ENCODE data around the gene SPATA13.

Gene SPATA13

GRCh38 chr13:24276306-24276705 lies 115.8 kb downstream of the SPATA13 start:
- no peak for DNase-seq (ENCODE audit: low read depth in 2 of 2, low spot score in 1 of 2)

DNA sequence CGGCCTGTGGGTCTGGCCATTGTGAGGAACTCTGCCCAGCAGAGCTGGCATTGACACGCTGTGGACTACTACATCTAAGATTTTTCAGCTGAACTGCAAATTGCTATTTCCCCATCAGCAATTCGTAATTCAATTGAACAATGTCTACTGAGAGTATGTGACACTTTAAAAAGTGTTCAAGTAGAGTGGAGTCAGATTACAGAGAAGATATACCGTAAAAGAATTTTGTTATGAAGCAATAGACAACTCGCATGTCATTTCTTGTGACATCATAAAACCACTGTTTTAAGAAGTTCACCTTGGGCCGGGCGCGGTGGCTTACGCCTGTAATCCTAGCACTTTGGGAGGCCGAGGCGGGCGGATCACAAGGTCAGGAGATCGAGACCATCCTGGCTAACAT lies 116.3 kb downstream of the SPATA13 start:
- no peak for DNase-seq (ENCODE audit: low read depth in 2 of 2, low spot score in 1 of 2)

DNA sequence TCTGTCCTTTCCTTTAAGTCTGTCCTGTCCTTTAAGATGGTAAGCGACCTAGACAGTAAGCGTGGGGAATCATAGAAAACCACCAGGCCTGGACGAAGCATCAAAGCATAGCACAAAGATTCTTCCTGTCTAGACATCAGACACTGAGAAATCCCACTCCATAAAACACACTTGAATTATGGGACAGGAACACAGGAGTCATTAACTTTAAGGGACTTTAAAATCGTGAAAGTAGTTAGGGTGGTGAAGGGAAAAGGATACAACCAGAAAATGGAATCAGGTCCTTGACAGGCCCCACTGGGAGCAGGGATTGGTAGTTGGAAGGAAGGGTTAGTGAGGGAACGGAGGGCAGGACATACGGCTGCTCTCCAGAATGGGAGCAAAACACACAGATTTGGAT lies 117.2 kb downstream of the SPATA13 start:
- DNase-seq (ENCODE audit: low read depth in 2 of 2, low spot score in 1 of 2) = no peak

- DNase-seq (ENCODE audit: low read depth in 2 of 2, low spot score in 1 of 2) = no peak
These were observed 119.0 kb downstream of the SPATA13 start for GRCh38 chr13:24279327-24280110.

- no peak for DNase-seq (ENCODE audit: low read depth in 2 of 2, low spot score in 1 of 2)
These were observed 120.2 kb downstream of the SPATA13 start for GRCh38 chr13:24280720-24281119.

DNA sequence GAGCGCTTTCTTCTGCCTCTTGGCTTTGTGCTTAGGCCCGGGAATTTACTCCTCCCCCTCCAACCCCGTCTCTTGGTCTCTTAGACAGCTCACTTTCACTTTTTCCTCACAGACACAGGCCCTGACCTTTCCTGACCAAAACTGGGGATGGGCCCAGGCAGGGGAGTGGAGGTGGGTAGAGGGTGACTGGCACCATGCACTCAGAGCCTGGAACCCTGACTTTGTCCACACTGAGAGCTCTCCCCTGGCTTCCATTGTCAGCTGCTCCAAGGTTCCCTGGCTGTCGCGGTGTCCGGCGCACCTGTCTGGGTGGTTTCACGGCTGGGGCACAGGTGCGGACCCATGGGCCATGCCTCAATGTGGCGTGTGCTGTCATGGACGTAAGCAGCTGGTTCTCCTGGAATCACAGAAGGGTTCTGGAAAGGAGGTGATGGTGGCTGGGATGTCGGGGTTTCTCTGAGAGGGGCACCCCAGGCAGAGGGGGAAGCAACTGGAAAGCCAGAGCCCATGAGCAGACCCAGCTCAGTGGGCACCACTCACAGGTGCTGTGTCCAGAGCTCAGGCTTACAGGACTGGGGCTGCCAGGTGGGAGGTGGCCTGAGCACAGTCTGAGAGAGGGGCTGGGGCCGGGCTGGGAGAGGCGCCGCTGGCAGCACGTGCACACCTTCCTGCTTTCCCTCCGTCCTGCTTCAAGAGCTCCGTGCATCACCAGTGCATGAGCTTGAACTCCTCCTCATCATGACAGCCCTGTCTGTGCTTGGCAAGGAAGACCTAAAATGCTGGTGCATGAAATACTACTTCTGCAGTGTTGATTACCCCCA lies 120.9 kb downstream of the SPATA13 start:
- DNase-seq (ENCODE audit: low read depth in 2 of 2, low spot score in 1 of 2) = no peak

- no peak for DNase-seq (ENCODE audit: low read depth in 2 of 2, low spot score in 1 of 2)
These were observed 121.7 kb downstream of the SPATA13 start for GRCh38 chr13:24282256-24282655.

DNA sequence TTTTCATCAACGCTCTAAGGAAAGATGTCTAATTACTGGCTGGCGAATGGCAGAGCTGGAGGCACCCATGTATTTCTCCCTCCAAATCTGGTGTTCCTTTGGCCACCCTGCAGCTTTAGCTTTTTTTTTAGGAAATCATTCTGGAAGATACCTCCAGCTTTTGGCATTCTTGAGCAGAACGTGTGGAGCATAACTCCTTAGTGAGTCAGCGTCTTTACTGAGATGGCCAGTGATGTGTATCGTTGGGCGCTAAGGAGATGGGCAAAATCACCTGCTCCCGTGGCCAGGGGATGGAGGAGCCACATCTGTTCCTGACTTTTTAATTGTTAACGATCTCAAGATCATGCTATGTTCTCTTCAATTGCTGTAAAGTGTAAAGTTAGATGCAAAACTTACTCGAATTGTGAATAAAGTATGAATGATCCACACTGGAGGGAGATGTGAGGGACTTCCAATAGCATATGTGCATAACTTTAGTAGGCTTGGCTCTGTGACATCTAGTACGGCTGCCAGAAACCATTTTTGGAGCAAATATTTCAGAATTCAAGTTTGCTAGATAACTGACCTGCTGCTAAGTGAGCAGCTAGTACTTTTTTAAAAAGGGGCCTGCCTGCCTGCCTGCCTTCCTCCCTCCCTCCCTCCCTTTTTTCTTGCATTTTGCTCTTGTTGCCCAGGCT lies 124.5 kb downstream of the SPATA13 start:
- DNase-seq (ENCODE audit: low read depth in 2 of 2, low spot score in 1 of 2) = no peak

DNA sequence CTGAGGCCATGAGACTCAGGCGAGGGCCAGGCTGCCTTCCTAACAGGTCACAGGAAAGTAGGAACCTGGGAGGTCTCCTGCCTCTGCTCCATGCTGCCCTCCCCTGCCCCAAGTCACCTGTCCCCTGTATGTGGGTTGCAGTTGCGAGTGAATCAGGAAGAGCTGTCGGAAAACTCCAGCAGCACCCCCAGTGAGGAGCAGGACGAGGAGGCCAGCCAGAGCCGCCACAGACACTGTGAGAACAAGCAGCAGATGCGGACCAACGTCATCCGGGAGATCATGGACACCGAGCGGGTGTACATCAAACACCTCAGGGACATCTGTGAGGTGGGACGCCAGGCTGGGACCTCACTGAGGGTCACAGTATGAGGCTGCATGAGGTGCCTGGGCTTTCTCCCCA lies 126.1 kb downstream of the SPATA13 start:
- no peak for DNase-seq (ENCODE audit: low read depth in 2 of 2, low spot score in 1 of 2)

DNA sequence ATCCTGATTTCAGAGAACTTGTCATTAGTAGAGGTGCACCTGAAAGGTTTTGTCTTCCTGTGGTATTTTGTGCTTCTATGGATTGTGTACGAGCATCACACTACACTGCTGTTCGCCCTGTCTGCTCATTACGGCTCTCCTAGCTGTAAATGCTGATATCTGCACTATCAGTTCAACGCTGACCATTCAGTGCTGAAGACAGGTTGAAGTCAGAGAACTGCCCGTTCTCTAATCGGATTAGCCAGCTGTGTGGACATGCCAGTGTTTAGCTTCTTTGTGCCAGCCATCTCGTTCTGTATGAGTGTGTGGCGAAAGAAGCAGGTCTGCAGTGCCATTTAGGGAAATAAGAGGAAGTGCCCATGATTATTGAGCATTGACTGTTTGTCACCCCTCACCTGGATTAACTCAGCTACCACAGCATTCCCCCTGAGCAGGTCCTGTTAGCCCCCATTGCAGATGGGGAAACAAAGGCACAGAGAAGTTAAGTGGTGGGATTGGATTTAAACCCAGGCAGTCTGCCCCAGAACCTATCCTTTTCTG lies 127.3 kb downstream of the SPATA13 start:
- no peak for DNase-seq (ENCODE audit: low read depth in 2 of 2, low spot score in 1 of 2)

- no peak for DNase-seq (ENCODE audit: low read depth in 2 of 2, low spot score in 1 of 2)
These were observed 128.3 kb downstream of the SPATA13 start for GRCh38 chr13:24288870-24289269.

DNA sequence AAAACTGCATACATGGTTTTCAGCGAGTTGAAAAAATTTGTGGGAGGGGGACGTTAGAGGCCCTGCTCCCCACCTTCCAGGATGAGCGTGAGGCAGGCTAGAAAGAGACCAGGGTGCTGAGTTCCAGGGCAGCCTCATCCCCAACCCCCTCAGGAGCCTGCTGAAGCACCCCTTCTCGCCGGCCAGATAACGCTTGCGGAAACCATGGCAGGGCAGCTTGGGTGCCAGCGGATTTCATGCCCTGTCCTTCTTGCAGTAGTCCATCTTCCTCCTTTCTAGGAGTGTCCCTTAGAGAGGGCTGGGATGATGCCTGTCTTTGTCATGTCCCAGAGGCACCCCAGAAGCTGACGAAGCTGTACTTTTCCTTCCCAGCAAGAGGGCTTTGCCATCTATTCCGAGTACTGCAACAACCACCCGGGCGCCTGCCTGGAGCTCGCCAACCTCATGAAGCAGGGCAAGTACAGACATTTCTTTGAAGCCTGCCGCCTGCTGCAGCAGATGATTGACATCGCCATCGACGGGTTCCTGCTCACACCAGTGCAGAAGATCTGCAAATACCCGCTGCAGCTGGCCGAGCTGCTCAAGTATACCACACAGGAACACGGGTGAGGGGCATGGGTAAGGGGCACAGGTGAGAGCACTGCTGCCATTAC lies 129.9 kb downstream of the SPATA13 start:
- no peak for DNase-seq (ENCODE audit: low read depth in 2 of 2, low spot score in 1 of 2)

DNA sequence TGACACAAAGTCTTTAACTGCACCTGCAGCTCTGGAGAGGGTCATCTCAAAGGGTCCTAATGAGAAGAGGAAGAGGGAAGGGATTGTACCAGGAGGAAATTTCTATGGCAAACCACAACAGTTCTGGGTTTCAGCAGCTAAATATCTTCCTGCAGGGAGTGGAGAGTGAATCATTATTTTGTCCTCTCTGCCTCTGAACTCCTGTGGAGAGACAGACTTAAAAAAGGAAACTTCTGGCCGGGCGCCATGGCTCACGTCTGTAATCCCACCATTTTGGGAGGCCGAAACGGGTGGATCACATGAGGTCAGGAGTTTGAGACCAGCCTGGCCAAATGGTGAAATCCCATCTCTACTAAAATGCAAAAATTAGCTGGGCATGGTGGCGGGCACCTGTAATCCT lies 132.0 kb downstream of the SPATA13 start:
- no peak for DNase-seq (ENCODE audit: low read depth in 2 of 2, low spot score in 1 of 2)

DNA sequence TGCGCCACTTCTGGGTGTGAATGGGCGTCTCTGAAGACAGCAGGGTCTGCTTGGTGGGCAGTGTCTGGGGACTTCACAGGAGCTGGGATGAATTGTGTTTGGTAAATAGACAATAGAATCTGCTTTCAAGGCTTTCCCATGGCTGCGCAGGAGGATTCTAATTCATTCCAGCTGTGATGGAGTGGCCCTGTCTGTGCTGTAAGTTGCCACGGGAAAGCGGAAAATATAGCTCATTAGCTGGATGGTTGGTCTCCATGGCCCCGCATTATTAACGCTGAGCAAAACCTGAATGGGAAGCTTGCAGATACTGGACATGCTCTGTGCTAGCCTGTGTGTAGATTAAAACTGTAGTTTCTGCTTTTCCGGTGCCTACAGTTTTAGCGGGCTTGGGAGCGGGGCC lies 133.2 kb downstream of the SPATA13 start:
- DNase-seq (ENCODE audit: low read depth in 2 of 2, low spot score in 1 of 2) = no peak

- no peak for DNase-seq (ENCODE audit: low read depth in 2 of 2, low spot score in 1 of 2)
These were observed 139.1 kb downstream of the SPATA13 start for GRCh38 chr13:24299488-24300114.

DNA sequence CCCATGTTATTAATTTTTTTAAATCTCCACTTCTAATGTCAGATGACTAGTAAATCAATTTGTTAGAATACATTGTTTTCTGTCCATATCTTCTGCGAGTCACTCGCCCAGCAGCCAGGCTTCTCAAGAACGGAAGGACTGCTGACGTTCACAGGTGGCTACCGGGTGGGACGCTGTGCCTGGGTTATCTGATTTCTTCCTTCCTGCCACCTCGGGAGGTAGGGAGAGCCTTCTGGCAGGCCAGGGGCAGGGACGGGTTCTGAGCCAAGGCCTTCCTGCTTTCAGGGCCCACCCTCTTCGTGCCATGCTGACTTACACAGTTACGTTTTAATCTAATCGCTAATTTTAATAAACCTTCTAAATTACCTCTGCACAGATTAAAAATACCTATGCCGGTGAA lies 140.9 kb downstream of the SPATA13 start:
- no peak for DNase-seq (ENCODE audit: low read depth in 2 of 2, low spot score in 1 of 2)

GRCh38 chr13:24301911-24302310 lies 141.4 kb downstream of the SPATA13 start:
- no peak for DNase-seq (ENCODE audit: low read depth in 2 of 2, low spot score in 1 of 2)

- no peak for DNase-seq (ENCODE audit: low read depth in 2 of 2, low spot score in 1 of 2)
These were observed 144.1 kb downstream of the SPATA13 start for GRCh38 chr13:24304620-24305019.

DNA sequence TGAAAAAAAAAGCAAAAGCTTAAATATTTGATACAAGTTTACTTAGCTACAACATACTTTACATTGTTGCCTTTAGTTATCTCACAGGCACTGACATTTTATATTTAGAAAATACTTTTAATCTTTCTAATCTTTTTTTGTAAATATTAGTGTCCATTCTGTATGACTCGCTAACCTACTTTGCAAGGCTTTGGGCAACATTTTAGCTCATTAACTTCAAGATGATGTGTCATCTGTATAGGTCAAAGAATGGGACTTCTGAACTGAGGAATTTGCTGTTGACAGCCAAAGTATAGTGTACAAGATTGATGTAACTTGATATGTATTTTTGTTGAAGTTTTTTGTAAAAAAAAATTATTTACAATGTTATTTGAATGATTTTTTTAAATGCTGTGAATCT lies 146.1 kb downstream of the SPATA13 start:
- no peak for DNase-seq (ENCODE audit: low read depth in 2 of 2, low spot score in 1 of 2)

DNA sequence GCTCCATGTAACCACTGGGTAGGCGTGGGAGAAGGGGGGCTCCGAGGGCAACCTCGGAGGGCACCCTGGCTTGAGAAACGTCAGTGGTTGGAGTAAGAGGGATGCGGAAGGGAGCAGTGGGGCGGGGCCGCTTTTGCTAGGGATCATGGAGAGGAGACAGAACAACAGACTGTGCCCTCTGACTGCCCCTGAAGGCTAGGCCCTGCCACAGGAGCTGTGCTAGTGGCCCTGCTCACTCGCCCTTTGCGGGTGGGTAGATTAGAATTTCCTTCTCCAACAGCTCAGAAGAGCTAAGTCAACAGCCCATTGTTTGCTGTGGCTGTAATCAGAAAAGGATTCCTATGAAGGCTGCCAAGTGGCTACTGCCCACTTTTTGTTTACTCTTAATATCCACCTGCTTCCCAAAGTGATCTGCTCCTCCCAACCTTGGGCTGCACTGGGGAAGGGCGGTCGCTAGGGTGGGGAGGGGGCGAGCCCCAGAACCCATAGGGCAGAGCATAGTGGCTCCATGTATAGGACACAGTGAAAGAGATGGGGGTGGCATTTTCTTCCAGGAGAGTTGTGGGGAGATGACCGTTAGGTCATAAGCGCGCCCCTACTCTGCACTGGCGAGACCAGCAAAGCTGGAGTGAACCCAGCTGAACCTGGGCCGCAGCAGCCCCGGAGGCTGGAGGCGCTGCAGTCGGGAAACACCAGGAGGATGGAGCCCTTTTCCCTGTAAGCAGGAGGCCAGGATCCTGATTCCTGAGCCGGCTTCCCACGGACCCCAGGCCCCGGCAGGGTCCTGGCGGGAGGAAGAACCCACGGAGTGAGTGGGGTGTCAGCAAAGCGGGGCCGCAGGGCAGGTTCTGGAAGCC lies 146.9 kb downstream of the SPATA13 start:
- DNase-seq (ENCODE audit: low read depth in 2 of 2, low spot score in 1 of 2) = no peak
